SHP77 treated with DMSO at 0.1 percent for 48 hours (cell line): Measurements from ENCODE around the gene EOGT.

Experiments
- DNase-seq: peaks from one replicate; lab custom pipeline; 2025; lab: John Stamatoyannopoulos, UW

Gene EOGT

DNA sequence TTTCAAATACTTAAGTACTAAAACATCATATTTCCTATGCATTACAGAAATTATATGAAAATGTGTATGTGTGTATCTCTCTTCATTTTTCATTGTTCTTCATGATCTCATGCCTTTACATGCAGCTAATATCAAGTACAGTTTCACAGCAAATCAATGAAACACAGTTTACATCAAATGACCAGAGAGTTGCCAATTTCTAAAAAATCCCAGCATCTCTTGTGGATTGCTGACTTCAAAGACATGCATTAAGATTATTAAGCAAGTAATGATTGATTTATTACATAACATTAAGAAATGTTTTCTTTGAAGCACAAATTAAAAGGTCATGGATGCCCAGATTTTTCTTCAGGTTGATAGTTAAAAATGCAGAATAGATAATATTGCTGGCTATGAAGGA, 50.1 kb downstream of the EOGT start:
- no peak for DNase-seq

DNA sequence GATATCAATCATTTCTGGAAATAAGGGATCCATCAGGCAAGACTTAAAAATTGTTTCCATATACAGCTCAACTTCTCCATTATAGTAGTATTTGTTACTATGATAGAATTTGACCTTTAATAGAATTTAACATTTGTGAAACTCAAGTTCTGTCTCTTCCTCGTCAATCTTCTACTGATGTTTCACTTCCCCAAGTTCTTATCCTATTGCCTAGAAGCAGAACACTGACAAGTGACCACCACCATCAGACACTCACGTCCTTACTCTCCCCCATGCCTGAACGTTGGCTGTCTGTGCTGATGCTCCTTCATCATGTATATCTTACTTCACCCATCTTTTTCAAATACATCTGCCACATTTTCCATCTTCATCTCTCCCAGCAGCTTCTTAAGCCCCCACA, 54.6 kb downstream of the EOGT start:
- DNase-seq: no peak

- DNase-seq: no peak
These were observed 55.6 kb downstream of the EOGT start for GRCh38 chr3:68957895-68958294.

GRCh38 chr3:68953816-68954444, 59.6 kb downstream of the EOGT start:
- DNase-seq: no peak

GRCh38 chr3:68945225-68945624, 68.3 kb downstream of the EOGT start:
- DNase-seq: no peak

DNA sequence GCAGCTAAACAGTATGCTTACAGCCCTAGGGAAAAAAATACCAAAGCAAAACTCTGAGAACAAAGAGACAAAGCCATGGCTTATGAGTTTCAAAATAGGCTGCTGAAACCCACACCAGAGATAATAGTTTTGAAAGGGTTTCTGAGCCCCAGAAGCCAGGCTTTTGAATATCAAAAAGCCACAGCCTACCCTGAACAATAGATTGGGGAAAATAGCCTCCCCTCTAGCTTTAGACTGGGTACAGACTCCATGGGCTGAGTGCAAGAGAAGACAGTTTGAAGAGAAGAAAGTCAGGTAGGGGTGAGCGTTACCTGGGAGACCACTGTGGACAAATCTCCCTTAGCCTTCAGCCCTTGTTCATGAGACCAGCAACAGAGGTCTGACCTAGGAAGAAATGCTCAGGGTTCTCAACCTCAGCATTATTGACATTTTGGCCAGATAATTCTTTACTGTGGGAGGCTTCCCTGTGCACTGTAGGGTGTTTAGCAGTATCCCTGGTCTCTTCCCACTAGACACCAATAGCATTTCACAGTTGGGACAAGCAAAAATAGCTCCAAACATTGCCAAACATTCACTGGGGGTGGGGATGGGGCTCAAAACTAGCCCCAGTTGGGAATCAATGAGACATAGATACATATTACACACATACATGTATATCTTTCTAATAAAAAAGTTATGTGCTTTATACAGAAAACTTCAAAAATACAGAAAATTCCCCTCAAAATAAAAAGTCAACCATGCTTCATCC, 69.6 kb downstream of the EOGT start:
- no peak for DNase-seq

DNA sequence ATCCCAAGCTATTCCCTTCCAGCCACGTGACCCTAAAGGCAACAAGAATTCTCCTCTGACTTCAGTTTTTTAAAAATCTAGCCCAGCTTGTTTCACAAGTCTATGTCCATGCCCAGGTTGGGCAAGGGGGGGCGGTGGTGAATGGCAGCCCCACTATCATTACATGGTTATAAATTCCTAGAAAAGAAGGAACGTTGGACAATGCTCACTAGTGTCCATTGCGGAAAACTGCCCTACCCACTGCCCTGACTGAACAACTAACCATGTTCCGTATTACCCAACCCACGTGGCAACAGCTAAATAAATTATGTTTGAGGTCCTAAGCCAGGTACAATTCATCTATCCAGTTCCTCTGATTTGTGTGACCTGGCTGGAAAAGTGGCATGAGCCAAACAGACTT, 72.4 kb downstream of the EOGT start:
- DNase-seq: no peak

DNA sequence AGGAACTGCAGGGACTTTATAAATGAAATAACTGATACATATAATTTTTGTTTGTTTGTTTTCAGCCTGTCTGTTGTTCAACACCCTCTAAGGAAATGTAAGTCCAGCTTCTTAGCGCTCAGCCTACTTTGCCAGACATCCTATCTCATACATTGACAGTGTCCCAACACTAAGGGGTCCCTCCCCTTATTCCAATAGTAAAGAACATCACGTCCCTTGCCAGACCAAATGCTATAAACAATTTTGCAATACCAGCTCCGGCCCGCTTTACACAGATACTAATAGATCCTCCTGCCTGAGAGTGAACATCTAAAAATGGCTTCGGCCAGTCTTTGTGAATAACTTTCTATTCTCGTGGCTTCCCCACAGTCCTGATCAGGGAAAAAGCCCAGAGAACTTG, 76.6 kb downstream of the EOGT start:
- no peak for DNase-seq

DNA sequence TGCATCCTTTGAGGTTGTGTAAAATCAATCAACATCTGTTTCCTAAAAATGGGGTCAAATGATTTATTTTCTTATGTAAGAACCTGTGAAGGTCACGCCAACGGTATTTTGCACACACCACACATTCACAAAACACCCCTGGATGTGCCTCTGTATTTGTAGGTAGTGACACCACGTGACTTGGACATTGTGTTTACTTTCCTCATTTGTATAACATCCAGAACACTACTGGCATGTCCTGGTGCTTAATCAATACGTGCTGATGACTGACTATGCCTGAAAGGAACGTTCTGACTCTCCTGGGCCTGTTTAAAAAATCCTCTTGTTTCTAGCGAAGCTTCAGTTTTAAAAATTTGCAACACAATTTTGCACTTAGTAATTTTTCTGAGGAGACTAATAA, 77.7 kb downstream of the EOGT start:
- DNase-seq: no peak

- no peak for DNase-seq
These were observed 81.9 kb downstream of the EOGT start for GRCh38 chr3:68931406-68932149.
